Osteoblast (primary cell): ENCODE data around the gene CHD2. TPM values are rescaled to one million over a fixed set of nuclear protein-coding genes. Genes with fewer than 3 reads are reported as not detected.

Source experiments
- DNase-seq: peaks from one replicate; pipeline ENCODE4 v3.0.0; 2011; ENCODE audit warnings: low spot score, mixed read lengths; ENCODE audit not compliant: insufficient read length; ENCODE audit errors: missing footprints
- H2AFZ ChIP-seq: 2 replicates; pipeline ENCODE4 v1.6.0; 2011; ENCODE audit warnings: mild to moderate bottlenecking, low read length
- H3K27ac ChIP-seq: 2 replicates; pipeline ENCODE4 v1.5.1; 2011; ENCODE audit warnings: mild to moderate bottlenecking, low read depth, low read length, moderate library complexity
- H3K27me3 ChIP-seq: 2 replicates; pipeline ENCODE4 v1.6.0; 2012; ENCODE audit warnings: mild to moderate bottlenecking, control low read depth, inconsistent platforms, low read length, moderate library complexity; ENCODE audit not compliant: insufficient read depth
- H3K36me3 ChIP-seq: 2 replicates; pipeline ENCODE4 v1.5.1; 2011; ENCODE audit warnings: mild to moderate bottlenecking, low read length, control low read depth, moderate library complexity; ENCODE audit not compliant: insufficient read depth
- H3K4me1 ChIP-seq: 2 replicates; pipeline ENCODE4 v1.5.1; 2011; ENCODE audit warnings: mild to moderate bottlenecking, low read length, control low read depth, moderate library complexity; ENCODE audit not compliant: insufficient read depth
- H3K4me2 ChIP-seq: 2 replicates; pipeline ENCODE4 v1.6.0; 2011; ENCODE audit warnings: mild to moderate bottlenecking, low read length; ENCODE audit not compliant: insufficient read depth
- H3K4me3 ChIP-seq: fragments of 200-600 bp; sonication (generic); 3 replicates; pipeline ENCODE4 v1.5.1; 2012; ENCODE audit warnings: mild to moderate bottlenecking, low read length, inconsistent platforms; ENCODE audit not compliant: insufficient read depth
- H3K79me2 ChIP-seq: 2 replicates; pipeline ENCODE4 v1.6.0; 2012; ENCODE audit warnings: mild to moderate bottlenecking, low read length, control low read depth, inconsistent platforms; ENCODE audit not compliant: insufficient read depth
- H3K9me3 ChIP-seq: 2 replicates; pipeline ENCODE4 v1.5.1; 2011; ENCODE audit warnings: low read depth, low read length, control low read depth
- H4K20me1 ChIP-seq: 2 replicates; pipeline ENCODE4 v1.6.0; 2012; ENCODE audit warnings: mild to moderate bottlenecking, low read length, control low read depth; ENCODE audit not compliant: insufficient read depth
- CTCF ChIP-seq: IDR thresholded peaks from 2 replicates; pipeline ENCODE4 v1.5.1; 2011; ENCODE audit warnings: mild to moderate bottlenecking, low read depth, low read length, moderate library complexity; ENCODE audit errors: extremely low read depth
- total RNA-seq: library from RNA; depleted of rRNA; stranded (reverse); fragments of >200 nt; gene quantifications from 2 replicates; pipeline ENCODE4 v1.2.3, GENCODE V29; 2012

The CHD2 gene
- total RNA-seq, 1 donor, result 98.8 TPM

GRCh38 chr15:93034512-93034911 lies 134.4 kb downstream of the CHD2 start:
- H4K20me1 ChIP-seq, result peaks cover 4% of the 10 kb centered on the region
- H3K79me2 ChIP-seq, result no peaks in the 10 kb centered on the region
- DNase-seq, result no peak
- no peaks in the 10 kb centered on the region for H3K9me3 ChIP-seq
- H3K36me3 ChIP-seq, result no peaks in the 10 kb centered on the region
- H3K27ac ChIP-seq, result no peak overlapping the region
- H2AFZ ChIP-seq, result no peak overlapping the region
- no peaks in the 10 kb centered on the region for H3K27me3 ChIP-seq
- no peak for TF ChIP-seq CTCF
- H3K4me1 ChIP-seq, result peaks cover 11% of the 10 kb centered on the region
- H3K4me2 ChIP-seq, result no peak overlapping the region
- H3K4me3 ChIP-seq, result no peak overlapping the region

GRCh38 chr15:93035092-93035915 lies 135.2 kb downstream of the CHD2 start:
- Histone ChIP-seq H3K9me3 (no peaks in the 10 kb centered on the region), H3K27ac (no peak overlapping the region), H3K36me3 (no peaks in the 10 kb centered on the region), H3K27me3 (no peaks in the 10 kb centered on the region), H3K4me3 (no peak overlapping the region), H2AFZ (no peak overlapping the region), H3K4me1 (peaks cover 3% of the 10 kb centered on the region), H3K79me2 (no peaks in the 10 kb centered on the region), H4K20me1 (no peaks in the 10 kb centered on the region), H3K4me2 (no peak overlapping the region)
- TF ChIP-seq CTCF, result no peak
- peak; percentile 58 for DNase-seq

- H3K4me3 ChIP-seq, result no peak overlapping the region
- TF ChIP-seq CTCF, result peak; percentile 59
- H3K4me2 ChIP-seq, result peak overlapping the region; percentile 40
- H3K36me3 ChIP-seq, result no peaks in the 10 kb centered on the region
- no peaks in the 10 kb centered on the region for H3K79me2 ChIP-seq
- peak; percentile 94 for DNase-seq
- no peaks in the 10 kb centered on the region for H3K4me1 ChIP-seq
- H3K27me3 ChIP-seq, result no peaks in the 10 kb centered on the region
- no peak overlapping the region for H3K27ac ChIP-seq
- peak overlapping the region; percentile 25 for H2AFZ ChIP-seq
- H3K9me3 ChIP-seq, result no peaks in the 10 kb centered on the region
- no peaks in the 10 kb centered on the region for H4K20me1 ChIP-seq
These were observed 136.1 kb downstream of the CHD2 start for GRCh38 chr15:93035953-93036810.
